Islet of Langerhans (tissue), 1 donor: ENCODE measurements around the gene DNAAF8.

Experiments used
- FAIRE-seq: peaks from one replicate; lab custom pipeline; 2011; peaks lifted over from hg19 to GRCh38; lab: Jason Lieb, UNC

DNAAF8 gene

DNA sequence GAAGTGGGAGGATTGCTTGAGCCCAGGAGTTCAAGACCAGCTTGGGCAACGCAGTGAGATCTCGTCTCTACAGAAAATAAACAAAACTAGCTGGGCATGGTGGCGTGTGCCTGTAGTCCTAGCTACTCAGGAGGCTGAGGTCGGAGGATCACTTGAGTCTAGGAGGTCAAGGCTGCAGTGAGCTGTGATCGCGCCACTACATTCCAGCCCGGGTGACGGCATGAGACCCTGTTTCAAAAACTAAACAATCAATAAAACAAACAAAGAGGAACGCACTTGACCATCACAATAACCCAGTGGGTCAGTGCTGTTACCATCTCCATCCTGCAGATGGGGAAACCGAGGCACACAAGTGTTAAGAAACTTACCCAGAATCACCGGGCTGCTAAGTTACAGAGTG lies 18.9 kb downstream of the DNAAF8 start:
- no peak for FAIRE-seq

DNA sequence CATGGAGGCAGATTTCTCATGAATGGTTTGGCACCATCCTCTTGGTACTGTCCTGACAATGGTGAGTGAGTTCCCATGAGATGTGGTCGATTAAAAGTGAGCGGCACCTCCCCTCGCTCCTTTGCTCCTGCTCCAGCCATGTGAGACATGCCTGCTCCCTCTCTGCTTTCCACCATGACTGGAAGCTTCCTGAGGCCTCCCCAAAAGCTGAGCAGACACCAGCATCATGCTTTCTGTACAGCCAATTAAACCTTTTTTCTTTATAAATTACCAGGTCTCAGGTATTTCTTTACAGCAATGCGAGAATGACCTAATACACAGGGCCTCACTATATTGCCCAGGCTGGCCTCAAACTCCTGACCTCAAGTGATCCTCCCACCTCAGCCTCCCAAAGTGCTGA lies 20.5 kb downstream of the DNAAF8 start:
- no peak for FAIRE-seq

DNA sequence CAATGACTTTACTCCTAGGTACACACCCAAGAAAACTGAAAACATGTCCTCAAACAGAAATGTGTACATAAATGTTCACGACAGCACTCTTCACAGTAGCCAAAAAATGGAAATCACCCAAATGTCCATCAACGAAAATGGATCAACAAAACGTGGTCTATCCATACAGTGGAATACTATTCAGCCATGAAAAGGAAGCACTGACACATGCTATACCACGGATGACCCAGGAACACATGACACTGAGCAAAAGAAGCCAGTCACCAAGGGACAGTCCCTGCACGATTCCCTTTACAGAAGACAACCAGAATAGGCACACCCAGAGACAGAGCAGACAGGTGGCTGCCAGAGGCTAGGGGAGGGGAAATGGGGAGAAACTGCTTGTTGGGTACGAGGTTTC lies 21.4 kb downstream of the DNAAF8 start:
- FAIRE-seq, result no peak

DNA sequence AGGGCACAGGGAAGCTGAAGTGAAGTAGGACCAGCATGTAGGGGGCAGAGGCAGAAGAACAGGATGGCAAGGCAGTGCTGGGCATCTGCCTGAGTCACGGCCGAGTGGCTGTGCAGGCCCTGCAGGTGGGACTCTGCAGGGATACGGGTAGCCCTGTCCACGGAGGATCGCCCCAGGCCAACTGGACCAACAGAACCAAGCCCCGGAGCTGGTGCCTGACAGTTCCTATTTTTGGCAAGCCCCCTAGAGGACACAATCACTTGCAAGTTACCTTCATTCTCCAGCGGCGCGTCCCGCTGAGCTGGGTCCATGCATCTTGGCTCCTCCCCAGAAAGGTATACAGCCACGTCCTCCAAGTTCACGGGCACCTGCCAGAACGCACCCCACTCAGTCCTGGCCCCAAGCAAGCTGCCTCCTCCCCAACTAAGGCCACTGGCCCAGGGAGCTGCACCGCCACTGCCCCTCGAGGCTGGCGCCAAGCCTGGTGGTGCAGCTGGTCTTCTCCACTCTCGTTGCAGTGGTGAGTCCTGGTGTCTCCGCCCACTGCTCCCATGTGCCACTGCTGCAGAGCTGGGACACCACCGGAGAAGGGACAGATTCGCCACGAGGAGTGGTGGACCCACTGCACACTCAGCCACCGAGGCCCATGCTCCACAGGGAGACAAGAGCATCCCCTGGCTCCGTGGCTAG lies 26.0 kb downstream of the DNAAF8 start:
- FAIRE-seq, result no peak

DNA sequence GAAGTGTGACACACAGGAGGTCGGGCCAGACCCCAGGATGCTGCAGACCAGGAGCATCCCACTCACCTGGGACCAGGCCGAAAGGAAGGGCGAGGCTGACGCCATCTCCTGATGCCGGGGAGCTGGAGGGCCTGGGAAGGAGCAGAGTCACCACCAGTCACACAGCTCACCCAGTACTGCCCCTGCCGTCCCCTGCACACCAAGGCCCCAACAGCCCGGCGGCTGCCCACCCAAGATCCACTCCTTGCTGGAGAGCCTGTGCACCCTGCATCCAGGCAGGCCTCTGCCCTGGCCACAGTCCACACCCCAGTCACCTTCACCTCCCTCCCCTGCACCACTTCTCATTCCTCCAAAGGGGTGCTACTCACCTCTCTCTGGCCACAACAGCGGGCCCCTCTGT lies 27.9 kb downstream of the DNAAF8 start:
- FAIRE-seq, result no peak

DNA sequence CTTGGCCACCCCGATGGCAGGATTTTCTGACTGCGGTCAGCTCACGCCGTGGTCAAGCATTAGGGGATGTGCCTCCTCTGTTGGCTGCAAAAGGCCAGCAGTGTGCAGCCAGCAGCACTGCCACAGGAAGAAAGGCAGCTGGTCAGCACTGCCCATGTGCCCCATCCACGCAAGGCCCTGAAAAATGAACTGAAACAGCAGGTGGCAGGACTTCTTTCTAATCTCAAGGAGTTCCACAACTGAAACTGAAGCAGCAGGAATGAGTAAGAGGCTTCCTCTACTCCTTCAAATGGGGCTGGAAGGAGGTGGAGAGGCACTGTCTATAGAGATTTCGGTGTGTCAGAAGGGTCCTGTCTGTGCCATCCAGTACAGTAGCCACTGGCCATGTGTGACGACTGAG lies 29.5 kb downstream of the DNAAF8 start:
- no peak for FAIRE-seq

DNA sequence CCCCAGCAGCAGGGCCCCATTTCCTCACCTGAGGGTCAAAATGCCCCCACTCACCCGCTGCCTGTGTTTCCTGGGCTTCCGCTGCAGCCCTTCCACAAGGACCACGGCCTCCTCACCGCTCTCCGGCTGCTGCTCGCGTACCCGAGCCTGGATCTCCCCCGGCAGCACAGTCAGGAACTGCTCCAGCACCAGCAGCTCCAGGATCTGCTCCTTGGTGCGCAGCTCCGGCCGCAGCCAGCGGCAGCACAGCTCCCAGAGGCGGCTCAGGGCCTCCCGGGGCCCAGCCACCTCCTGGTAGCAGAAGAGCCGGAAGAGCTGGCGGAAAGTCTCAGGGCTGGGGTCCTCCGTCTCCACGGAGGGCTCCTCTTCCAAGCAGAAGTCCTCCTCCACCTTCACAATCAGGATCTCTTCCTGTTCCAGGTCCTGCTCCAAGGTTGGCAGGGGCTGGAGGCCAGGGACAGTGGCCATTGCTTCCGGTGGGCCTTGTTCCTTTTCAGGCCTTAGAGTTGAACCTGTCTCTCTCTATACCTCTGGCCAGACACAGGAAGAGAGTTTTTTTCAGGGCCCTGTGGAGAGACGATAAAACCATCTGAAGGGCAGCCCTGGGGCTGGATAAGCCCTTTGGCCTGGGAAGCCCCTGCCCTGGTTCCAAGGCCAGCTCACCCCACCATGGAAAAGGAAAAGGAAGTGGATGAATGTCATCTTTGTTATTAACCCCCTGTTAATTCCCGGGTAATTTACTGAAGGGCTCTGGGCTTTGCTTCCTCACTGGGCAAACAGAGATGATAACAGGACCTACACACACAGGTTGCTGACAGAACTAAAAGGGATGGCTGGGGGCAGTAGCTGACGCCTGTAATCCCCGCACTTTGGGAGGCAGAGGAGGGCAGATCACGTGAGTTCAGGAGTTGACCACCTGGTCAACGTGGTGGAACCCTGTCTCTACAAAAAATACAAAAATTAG lies 31.5 kb downstream of the DNAAF8 start:
- no peak for FAIRE-seq

DNA sequence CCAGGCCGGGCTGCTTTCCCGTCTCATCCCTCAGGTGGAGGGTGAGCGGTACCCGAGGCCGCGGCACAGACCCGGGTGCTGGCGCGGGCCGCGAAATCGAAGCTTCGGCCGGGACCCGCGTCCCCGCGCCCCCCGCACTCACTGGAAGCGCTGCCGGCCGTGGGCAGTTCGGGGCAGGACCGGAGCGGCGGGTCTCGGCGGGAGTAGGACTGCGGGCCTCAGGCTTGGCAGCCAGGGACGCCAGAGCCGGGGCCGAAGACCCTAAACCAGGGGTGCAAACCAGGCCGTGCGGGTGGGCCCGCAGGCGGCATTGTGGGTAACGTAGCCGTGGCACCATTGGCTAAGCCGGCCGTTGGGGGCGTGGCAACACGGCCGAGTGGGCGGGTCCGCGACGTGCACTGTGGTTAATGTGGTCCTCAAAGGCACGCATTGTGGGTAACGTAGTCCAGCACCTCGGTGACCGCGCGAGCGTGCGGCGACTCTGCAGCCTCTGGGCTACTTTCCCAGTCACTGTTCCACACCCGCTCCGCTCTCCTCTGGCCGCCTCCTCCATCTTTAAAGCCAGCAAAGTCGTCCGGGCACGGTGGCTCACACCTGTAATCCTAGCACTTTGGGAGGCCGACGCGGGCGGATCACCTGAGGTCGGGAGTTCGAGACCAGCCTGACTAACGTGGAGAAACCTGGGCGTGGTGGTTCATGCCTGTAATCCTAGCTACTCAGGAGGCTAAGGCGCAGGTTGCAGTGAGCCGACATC lies 32.7 kb downstream of the DNAAF8 start, which contains the start of gene ZNF500:
TSS of gene ZNF500 (minus strand) at position 288 of the 754 bp plus-strand sequence. CDS start 1,184 bp downstream, outside the sequence.
- no peak for FAIRE-seq

DNA sequence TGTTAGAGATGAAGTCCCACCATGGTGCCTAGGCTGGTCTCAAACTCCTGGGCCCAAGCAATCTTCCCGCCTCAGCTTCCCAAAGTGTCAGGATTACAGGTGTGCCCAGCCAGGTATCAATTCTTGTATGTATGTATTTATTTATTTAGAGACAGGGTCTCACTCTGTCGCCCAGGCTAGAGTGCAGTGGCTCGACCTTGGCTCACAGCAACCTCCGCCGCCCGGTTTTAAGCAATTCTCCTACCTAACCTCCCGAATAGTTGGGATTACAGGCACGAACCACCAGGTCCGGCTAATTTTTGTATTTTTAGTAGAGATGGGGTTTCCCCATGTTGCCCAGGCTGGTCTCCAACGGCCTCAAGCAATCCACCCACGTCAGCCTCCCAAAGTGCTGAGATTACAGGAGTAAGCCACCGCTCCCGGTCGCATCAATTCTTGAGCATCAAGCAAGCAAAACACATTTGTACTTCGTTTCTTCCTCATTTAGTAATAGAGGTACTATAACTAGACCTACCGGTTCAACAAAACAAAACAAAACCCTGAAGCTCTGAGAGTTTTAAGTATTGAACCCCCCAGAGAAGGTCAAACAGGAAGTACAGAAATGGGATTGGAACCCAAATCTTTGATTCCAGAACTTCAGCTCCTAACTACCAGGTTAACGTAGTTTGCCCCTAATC lies 33.7 kb downstream of the DNAAF8 start:
- FAIRE-seq, result no peak

DNA sequence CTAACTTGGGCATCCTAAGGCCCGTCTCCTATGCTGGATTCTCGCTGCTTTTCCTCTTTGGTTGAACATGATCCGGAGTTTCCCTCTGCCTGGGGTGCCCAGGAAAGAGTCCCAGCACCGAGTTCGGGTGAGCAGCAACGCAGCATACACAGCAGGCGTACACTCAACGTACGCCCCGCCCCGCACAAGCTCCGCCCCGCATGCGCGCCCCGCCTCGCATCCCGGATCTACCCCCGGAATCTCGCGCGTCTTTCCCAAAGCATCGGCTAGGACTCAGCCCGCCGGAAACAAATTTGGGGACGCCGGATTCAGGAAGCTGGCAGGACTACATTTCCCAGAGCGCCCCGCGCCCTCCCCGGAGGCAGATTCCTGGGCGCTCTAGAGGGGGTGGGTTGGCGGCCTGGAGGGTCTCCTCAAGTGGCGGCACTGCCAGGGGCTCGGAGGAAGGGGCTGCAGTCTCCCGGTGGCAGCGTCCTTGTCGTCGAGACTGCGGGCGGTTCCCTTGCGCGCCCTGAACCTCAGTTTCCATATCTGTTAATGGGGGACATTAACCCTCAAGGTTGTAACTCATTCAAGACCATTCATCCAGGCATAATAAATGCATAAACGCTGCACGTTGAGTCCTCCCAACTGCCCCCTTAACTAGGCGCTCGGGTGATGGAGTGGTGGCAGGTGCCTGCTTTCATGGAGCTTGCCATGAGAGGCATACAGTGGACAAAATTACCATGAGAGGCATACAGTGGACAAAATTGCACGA lies 34.4 kb downstream of the DNAAF8 start:
- no peak for FAIRE-seq

DNA sequence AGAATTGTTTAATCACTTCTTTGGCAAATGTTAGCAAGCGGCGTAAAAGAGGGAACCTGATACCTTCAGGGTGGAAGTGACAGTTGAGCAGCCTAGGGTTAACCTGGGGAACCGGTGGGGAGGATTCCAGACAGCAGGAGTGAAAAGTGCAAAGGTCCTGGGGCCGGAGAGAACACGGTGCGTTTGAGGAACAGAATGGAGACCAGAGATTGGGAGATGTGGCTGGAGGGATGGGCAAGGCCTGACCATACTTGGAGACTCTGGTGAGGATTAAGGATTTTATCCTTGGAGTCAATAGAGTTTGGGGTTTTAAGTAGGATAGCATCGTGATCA lies 34.9 kb downstream of the DNAAF8 start:
- no peak for FAIRE-seq

DNA sequence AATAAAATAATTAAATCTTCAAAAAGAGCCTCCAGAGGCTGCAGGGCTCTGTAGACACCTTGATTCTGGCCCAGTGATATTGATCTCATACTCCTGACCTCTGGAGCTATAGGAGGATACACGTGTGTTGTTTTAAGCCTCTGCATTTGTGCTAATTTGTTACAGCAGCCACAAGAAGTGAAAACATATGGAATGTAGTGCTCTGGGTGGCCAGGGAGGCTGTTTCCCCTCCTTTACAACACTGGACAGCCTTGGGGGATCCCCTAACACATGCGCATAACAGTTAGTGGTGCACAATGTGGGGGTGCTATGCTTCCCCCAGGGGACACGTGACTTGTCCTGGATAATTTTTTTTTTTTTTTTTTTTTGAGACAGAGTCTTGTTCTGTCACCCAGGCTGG lies 37.3 kb downstream of the DNAAF8 start:
- FAIRE-seq, result no peak

DNA sequence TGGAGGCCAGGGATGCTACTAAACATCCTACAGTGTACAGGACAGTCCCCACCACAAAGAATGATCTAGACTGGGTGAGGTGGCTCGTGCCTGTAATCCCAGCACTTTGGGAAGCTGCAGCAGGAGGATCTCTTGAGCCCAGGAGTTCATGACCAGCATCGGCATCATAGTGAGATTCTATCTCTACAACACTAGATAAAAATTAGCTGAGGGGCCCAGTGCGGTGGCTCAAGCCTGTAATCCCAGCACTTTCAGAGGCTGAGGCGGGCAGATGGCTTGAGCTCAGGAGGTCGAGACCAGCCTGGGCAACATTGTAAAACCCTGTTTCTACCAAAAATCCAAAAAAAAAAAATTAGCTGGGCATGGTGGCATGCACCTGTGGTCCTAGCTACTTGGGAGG lies 38.0 kb downstream of the DNAAF8 start:
- no peak for FAIRE-seq

DNA sequence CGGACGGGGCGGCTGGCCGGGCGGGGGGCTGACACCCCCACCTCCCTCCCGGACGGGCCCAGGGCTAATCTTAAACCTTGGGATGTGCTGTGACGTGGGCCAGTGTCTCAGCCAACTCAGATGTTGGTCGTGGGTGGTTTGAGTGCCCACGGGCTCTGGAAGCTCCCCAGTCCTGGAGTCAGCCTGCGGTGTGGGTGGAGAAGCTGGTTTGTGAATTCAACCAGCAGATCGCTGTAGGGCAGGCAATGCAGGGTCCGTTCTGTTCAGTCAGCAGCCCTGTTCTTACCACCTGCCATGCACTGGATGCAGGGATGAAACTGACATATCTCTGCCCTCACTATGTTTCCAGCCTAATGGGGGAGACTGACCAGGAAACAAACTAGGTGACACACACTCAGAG lies 40.7 kb downstream of the DNAAF8 start:
- FAIRE-seq, result no peak

DNA sequence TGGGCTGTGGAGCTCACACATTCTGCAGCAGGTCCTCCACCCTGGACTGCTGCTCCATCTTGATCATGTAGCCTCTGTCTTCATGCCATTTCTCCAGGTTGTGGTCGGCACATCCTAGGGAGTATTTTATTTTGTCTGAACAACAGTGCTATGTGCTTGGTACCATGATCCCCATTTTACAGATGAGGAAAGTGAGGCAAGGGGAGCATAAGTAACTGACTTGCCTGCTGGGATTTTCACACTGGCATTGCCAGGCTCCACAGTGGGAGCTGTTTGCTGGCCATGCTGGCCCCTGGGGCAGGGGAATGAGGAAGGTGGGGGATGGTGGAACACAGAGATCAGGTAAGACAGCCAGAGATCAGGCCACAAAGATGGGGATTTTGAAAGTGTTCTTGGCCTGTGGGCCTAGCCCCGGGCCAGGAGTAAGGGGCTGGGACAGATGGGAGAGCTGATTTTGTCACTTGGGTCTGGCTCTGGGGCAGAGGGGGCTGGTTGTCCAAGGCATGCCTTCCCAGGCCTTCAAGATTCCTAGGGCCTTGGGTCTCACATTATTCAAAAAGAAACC lies 41.9 kb downstream of the DNAAF8 start:
- no peak for FAIRE-seq

DNA sequence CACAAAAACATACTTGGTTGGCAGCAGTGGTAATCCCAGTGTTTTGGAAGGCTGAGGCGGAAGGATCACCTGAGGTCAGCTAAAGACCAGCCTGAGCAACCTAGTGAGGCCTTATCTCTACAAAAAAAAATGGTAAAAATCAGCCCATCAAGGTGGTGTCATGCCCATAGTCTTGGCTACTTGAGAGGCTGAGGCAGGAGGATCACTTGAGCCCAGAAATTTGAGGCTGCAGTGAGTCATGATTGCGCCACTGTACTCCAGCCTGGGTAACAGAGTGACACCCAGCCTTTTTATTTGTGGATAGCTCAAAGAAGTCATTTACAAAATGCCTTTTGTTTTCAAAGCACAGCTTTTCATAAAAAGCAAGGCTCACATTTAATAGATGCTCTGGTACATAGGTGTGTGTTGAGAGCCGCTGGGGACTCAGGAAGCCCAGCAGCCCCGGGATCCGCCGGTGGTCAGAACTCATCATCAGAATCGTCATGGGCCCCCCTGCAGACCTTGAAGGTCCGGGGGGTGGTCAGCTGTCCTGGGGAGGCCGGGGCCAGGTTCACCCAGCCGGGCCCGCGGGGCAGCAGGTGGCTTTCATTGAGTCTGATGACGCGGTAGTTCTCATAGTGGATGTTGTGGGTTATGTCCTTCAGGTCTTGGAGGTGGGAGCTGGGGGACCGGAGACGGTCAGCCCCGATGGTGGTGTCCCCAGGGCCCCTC lies 43.2 kb downstream of the DNAAF8 start:
- FAIRE-seq, result no peak

DNA sequence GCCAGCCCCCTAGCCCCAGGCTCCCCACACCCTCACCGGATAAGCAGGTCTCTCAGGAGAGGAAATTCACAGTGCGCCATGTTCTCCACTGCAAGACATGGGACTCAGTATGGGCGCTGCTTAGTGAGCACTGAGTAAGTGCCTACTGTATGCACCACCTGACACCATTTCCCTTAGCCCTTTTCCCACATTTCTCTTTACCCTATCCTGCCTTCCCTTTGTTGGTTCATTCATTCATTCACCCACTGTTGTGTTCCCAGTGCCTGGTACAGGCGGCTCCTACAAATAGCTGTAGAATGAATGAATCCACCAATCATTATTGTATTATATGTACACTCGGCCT lies 43.7 kb downstream of the DNAAF8 start:
- FAIRE-seq, result no peak

DNA sequence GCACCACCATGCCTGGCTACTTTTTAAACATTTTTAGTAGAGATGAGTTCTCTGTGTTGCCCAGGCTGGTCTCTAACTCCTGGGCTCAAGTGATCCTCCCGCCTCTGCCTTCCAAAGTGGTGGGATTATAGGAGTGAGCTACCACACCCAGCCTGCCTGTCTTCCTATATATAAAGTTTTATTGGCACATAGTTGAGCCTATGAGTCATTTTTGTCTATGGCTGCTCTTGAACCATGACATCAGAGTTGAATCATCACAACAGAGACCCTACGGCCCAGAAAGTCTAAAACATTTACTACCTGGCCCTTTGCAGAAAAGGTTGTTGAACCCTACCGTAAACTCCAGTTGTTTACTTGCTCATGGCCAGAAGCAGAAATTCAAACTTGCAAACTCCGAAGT lies 45.9 kb downstream of the DNAAF8 start:
- FAIRE-seq, result no peak

DNA sequence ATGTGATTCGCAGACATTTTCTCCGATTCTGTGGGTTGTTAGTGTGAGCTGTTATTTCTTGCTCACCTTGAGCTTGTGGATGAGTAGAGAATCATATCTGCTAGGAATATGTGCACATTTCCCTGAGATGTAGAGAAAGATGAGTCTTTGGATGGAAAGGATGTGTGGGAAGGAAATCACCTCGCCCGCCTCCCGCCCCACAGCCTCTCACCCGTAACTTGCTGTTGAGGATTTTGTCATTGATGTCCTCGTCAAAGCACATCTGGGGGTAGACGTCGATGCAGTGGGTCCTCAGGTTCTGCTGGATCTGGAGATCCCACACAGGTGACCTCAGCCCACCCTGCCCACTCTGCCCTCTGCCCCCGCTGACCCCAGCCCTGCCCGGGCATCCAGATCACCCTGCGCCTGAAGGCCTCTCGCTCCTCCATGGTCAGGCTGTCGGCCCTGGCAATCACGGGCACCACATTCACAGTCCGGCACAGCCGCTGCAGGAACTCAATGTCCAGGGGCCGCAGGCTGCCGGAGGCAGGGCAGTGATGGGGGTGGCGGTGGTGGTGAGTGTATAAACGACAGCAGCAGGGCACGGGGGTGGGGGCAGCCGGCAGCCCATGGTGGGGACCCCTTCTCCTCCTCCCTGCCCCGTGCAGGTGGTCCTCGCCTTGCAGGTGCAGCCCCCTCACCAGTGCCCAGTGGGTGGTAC lies 49.1 kb downstream of the DNAAF8 start:
- no peak for FAIRE-seq

DNA sequence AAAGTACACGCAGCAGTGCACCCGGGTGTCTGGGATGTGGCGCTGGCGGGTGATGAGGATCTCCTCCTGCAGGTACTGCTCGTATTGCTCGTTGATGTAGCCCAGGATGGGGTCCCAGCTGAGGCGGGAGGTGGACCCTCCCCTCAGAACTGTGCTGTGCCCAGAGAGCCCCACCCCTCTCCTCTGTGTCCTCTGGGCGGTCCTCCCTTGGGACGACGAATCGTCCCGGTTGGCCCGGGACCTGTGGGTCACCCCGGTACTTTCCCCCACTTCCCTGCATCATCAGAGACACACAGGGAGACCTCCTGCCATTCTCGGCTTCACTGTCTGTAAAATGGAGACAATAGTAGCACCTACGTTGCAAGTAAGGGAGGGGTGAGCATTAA lies 49.6 kb downstream of the DNAAF8 start:
- no peak for FAIRE-seq
